ENCODE results near the gene MIER1.
A peak's percentile ranks its signal among the peaks of the same experiment; 100 is the strongest.

GRCh38 chr1:66925558-66925910 is 744 bp downstream of the MIER1 start:
- TF ChIP-seq POLR2A (IDR thresholded peaks at IDR 0.05; ENCODE audit: borderline replicate concordance, extremely low read depth, insufficient read depth, insufficient read length), result no peak
- no peak for TF ChIP-seq JUND (IDR thresholded peaks at IDR 0.05)
- no peak for TF ChIP-seq CTCF (IDR thresholded peaks at IDR 0.05 in 2 of 3, conservative IDR thresholded peaks at IDR 0.05 in 1 of 3; ENCODE audit: borderline replicate concordance in 1 of 3, insufficient read depth in 1 of 3, low read depth in 2 of 3, low read length in 2 of 3)
- no peak for TF ChIP-seq SRF (IDR thresholded peaks at IDR 0.05; ENCODE audit: low read depth)
- 0 out of 2 replicates have a peak, but pooled peaks have one; percentile 33 for TF ChIP-seq POLR2AphosphoS5 (IDR thresholded peaks at IDR 0.05; ENCODE audit: low read depth, low read length)
- TF ChIP-seq EZH2 (IDR thresholded peaks at IDR 0.05), result no peak
- TF ChIP-seq RAD21 (IDR thresholded peaks at IDR 0.05; ENCODE audit: low read depth), result no peak
- no peak for TF ChIP-seq REST (IDR thresholded peaks at IDR 0.05; ENCODE audit: low read depth)
- TF ChIP-seq ATF3 (IDR thresholded peaks at IDR 0.05), result no peak
- TF ChIP-seq ZFX (IDR thresholded peaks at IDR 0.05), result no peak
- TF ChIP-seq MAX (IDR thresholded peaks at IDR 0.05), result no peak
- TF ChIP-seq CBX3 (IDR thresholded peaks at IDR 0.05; ENCODE audit: low read depth), result no peak
- no peak for TF ChIP-seq TCF7L2 (IDR thresholded peaks at IDR 0.05; ENCODE audit: borderline replicate concordance, extremely low read depth, insufficient read depth, insufficient read length)
- no peak for TF ChIP-seq EZH2phosphoT487 (IDR thresholded peaks at IDR 0.05; ENCODE audit: borderline replicate concordance)
